PFSK-1 (cell line): Measurements from ENCODE around the gene ARID3A.

Experiments used
- FOXP2 ChIP-seq: optimal IDR thresholded peaks from 2 replicates; pipeline ENCODE3; 2011; ENCODE audit warnings: borderline replicate concordance, control low read depth, inconsistent platforms; ENCODE audit not compliant: insufficient read depth; ENCODE audit errors: extremely low read length, extremely low read depth
- POLR2AphosphoS5 ChIP-seq: IDR thresholded peaks from 2 replicates; pipeline ENCODE4 v1.6.1; 2012; ENCODE audit warnings: low read depth, mild to moderate bottlenecking, control low read depth, low read length, moderate library complexity
- REST ChIP-seq, 2 experiments: IDR thresholded peaks; 2 replicates each; pipeline versions ENCODE4 v1.6.1 to v1.8.0; 2011 to 2012; ENCODE audit warnings: low read depth in 2 of 2, low read length in 2 of 2, control low read depth in 1 of 2, inconsistent platforms in 1 of 2, mild to moderate bottlenecking in 1 of 2, moderate library complexity in 1 of 2; ENCODE audit not compliant: insufficient read depth in 1 of 2
- SIN3A ChIP-seq: IDR thresholded peaks from 2 replicates; pipeline ENCODE4 v1.6.1; 2012; ENCODE audit warnings: mild to moderate bottlenecking, low read length, moderate library complexity, borderline replicate concordance; ENCODE audit not compliant: insufficient read depth
- TAF1 ChIP-seq: IDR thresholded peaks from 2 replicates; pipeline ENCODE4 v1.6.1; 2012; ENCODE audit warnings: low read length, control low read depth, borderline replicate concordance; ENCODE audit not compliant: insufficient read depth

DNA sequence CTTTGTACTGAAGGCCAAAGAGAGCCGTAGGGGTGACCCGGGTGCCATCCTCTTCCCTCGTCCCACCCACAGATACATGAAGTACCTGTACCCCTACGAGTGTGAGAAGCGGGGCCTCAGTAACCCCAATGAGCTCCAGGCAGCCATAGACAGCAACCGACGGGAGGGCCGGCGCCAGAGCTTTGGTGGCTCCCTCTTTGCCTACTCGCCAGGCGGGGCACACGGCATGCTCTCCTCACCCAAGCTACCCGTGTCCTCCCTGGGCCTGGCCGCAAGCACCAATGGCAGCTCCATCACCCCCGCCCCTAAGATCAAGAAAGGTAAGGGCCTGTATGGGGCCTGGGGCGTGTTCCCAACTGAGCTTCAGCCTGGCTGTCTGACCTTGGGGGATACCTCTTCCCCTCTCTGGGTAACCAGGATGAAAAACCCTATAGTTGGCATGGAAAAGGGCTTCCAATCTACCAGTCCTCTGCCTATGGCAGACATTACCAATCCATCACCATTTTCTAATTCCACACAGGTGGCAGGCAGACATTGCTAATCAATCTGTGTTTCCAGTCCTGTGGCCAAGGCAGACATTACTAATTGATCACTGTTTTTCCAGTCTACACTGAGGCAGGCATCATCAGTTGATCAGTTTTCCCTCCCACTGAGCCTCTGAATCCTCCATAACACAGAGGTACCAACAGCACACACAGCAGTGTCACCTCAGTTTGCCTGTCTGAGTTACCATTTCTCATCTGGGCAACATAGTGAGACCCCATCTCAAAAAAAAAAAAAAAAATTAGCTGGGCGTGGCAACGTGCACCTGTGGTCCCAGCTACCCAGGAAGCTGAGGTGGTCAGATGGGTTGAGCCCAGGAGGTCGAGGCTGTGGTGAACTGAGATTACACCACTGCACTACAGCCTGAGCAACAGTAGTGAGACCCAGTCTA, 39.2 kb downstream of the ARID3A start:
- TF ChIP-seq POLR2AphosphoS5 = no peak
- no peak for TF ChIP-seq TAF1
- TF ChIP-seq SIN3A = no peak
- TF ChIP-seq REST (IDR thresholded peaks at IDR 0.05; ENCODE audit: insufficient read depth in 1 of 2, low read depth in 2 of 2, low read length in 2 of 2) = no peak
- no peak for TF ChIP-seq FOXP2
